B cell (primary cell): ENCODE data around the gene ALG3.

Experiments
- CTCF ChIP-seq: fragments of 200-600 bp; IDR thresholded peaks from one replicate; pipeline ENCODE4 v1.8.0; 2022; ENCODE audit warnings: antibody characterized with exemption, mild to moderate bottlenecking
- EZH2 ChIP-seq: IDR thresholded peaks from 2 replicates; pipeline ENCODE4 v1.6.1; 2012; ENCODE audit warnings: borderline replicate concordance, low read depth, mild to moderate bottlenecking, moderate library complexity, low read length; ENCODE audit not compliant: insufficient read depth, poor library complexity, severe bottlenecking

- TF ChIP-seq CTCF = no peak
- TF ChIP-seq EZH2 = no peak
Observed at GRCh38 chr3:184235381-184236032, 13.3 kb downstream of the ALG3 start.
